OCI-LY3 (cell line): ENCODE results near the gene CH25H.
"Not testable (repeated sequence)": the region's sequence is repeated elsewhere in the genome, so short reads cannot be mapped to it uniquely, and the experiment has no call there.

ENCODE experiments used
- H2AFZ ChIP-seq: fragments of 200-600, 300-600 bp; shearing (Covaris generic); 2 replicates; pipeline ENCODE4 v1.6.0; 2014; ENCODE audit warnings: antibody characterized with exemption, low read depth, low read length
- H3K27ac ChIP-seq: fragments of 200-600, 300-600 bp; sonication (generic); 2 replicates; pipeline ENCODE4 v1.5.1; 2014; ENCODE audit warnings: mild to moderate bottlenecking, low read length, moderate library complexity, mixed read lengths
- H3K27me3 ChIP-seq: fragments of 200-600, 300-600 bp; sonication (generic); 2 replicates; pipeline ENCODE4 v1.6.1; 2014; ENCODE audit warnings: low read depth, low read length, mixed read lengths
- H3K36me3 ChIP-seq: fragments of 200-600, 300-600 bp; sonication (generic); replicated peaks from 2 replicates; pipeline ENCODE3; 2014; ENCODE audit warnings: low read depth, low read length, mixed read lengths
- H3K4me1 ChIP-seq: fragments of 300-600, 200-600 bp; sonication (generic); 2 replicates; pipeline ENCODE4 v1.6.1; 2014; ENCODE audit warnings: low read length, mixed read lengths
- H3K4me2 ChIP-seq: fragments of 200-600, 300-600 bp; sonication (generic); 2 replicates; pipeline ENCODE4 v1.6.1; 2014; ENCODE audit warnings: low read length, mixed read lengths
- H3K4me3 ChIP-seq: fragments of 300-600, 200-600 bp; sonication (generic); 2 replicates; pipeline ENCODE4 v1.5.1; 2014; ENCODE audit warnings: antibody characterized with exemption, mild to moderate bottlenecking, low read length, moderate library complexity
- H3K79me2 ChIP-seq: fragments of 300-600, 200-600 bp; shearing (Covaris generic); 2 replicates; pipeline ENCODE4 v1.6.1; 2014; ENCODE audit warnings: mild to moderate bottlenecking, low read length, mixed read lengths
- H3K9ac ChIP-seq: fragments of 300-600, 200-600 bp; shearing (Covaris generic); 2 replicates; pipeline ENCODE4 v1.6.0; 2014; ENCODE audit warnings: mild to moderate bottlenecking, low read length, moderate library complexity
- H3K9me3 ChIP-seq: fragments of 200-600, 300-600 bp; shearing (Covaris generic); 2 replicates; pipeline ENCODE4 v1.6.1; 2014; ENCODE audit warnings: low read length, mixed read lengths; ENCODE audit not compliant: insufficient read depth
- H4K20me1 ChIP-seq: fragments of 200-600, 300-600 bp; sonication (generic); 2 replicates; pipeline ENCODE4 v1.6.1; 2016; ENCODE audit warnings: low read length, mixed read lengths; ENCODE audit not compliant: insufficient read depth
- CTCF ChIP-seq: fragments of 200-600, 300-600 bp; sonication (generic); IDR thresholded peaks from 2 replicates; pipeline ENCODE4 v1.5.1; 2014; ENCODE audit warnings: antibody characterized with exemption, low read length, low read depth
- EZH2phosphoT487 ChIP-seq: fragments of 200-600 bp; shearing (Covaris generic); IDR thresholded peaks from 2 replicates; pipeline ENCODE4 v1.6.1; 2018; ENCODE audit warnings: antibody characterized with exemption, mixed run types, low read depth

Gene CH25H

GRCh38 chr10:89171263-89171872 lies 35.7 kb downstream of the CH25H start:
- H3K36me3 ChIP-seq, result no peaks in the 10 kb centered on the region
- H3K9ac ChIP-seq, result no peak overlapping the region
- H2AFZ ChIP-seq, result no peak overlapping the region
- TF ChIP-seq EZH2phosphoT487, result no peak
- no peak for TF ChIP-seq CTCF
- H3K27ac ChIP-seq, result no peak overlapping the region
- no peak overlapping the region for H3K4me2 ChIP-seq
- H3K4me1 ChIP-seq, result no peaks in the 10 kb centered on the region
- H3K79me2 ChIP-seq, result no peaks in the 10 kb centered on the region
- no peaks in the 10 kb centered on the region for H3K27me3 ChIP-seq
- H3K4me3 ChIP-seq, result no peak overlapping the region
- H4K20me1 ChIP-seq, result no peaks in the 10 kb centered on the region
- H3K9me3 ChIP-seq, result no peaks in the 10 kb centered on the region

- H3K9ac ChIP-seq, H3K4me3 ChIP-seq, H3K79me2 ChIP-seq, H3K9me3 ChIP-seq, H2AFZ ChIP-seq, H3K4me2 ChIP-seq, H3K27ac ChIP-seq, H3K27me3 ChIP-seq, H3K36me3 ChIP-seq, H4K20me1 ChIP-seq: not testable (repeated sequence)
- H3K4me1 ChIP-seq, result peaks cover 16% of the 10 kb centered on the region
Observed at GRCh38 chr10:89168354-89168900, 38.7 kb downstream of the CH25H start.

GRCh38 chr10:89167915-89168314 lies 39.2 kb downstream of the CH25H start:
- H3K4me1 ChIP-seq, result peaks cover 21% of the 10 kb centered on the region
- no peak overlapping the region for H3K27ac ChIP-seq
- no peak overlapping the region for H3K4me2 ChIP-seq
- H3K27me3 ChIP-seq, result no peaks in the 10 kb centered on the region
- H3K36me3 ChIP-seq, result no peaks in the 10 kb centered on the region
- H2AFZ ChIP-seq, result no peak overlapping the region
- H3K4me3 ChIP-seq, result no peak overlapping the region
- no peaks in the 10 kb centered on the region for H3K9me3 ChIP-seq
- H3K79me2 ChIP-seq, result no peaks in the 10 kb centered on the region
- H4K20me1 ChIP-seq, result no peaks in the 10 kb centered on the region
- H3K9ac ChIP-seq, result no peak overlapping the region
- no peak for TF ChIP-seq CTCF
- no peak for TF ChIP-seq EZH2phosphoT487

GRCh38 chr10:89165923-89166322 lies 41.2 kb downstream of the CH25H start:
- Histone ChIP-seq H3K27ac (no peak overlapping the region), H4K20me1 (no peaks in the 10 kb centered on the region), H3K4me3 (no peak overlapping the region), H3K9me3 (no peaks in the 10 kb centered on the region), H2AFZ (no peak overlapping the region), H3K27me3 (no peaks in the 10 kb centered on the region), H3K36me3 (no peaks in the 10 kb centered on the region), H3K4me1 (peaks cover 22% of the 10 kb centered on the region), H3K9ac (no peak overlapping the region), H3K79me2 (no peaks in the 10 kb centered on the region), H3K4me2 (no peak overlapping the region)
- TF ChIP-seq CTCF, result no peak
- no peak for TF ChIP-seq EZH2phosphoT487
